ENCODE data around the gene TMX4. TPM values are rescaled to one million over a fixed set of nuclear protein-coding genes. Genes with fewer than 3 reads are reported as not detected.

Gene TMX4
- total RNA-seq, 1 donor from 2014 or later: 28.7 TPM

DNA sequence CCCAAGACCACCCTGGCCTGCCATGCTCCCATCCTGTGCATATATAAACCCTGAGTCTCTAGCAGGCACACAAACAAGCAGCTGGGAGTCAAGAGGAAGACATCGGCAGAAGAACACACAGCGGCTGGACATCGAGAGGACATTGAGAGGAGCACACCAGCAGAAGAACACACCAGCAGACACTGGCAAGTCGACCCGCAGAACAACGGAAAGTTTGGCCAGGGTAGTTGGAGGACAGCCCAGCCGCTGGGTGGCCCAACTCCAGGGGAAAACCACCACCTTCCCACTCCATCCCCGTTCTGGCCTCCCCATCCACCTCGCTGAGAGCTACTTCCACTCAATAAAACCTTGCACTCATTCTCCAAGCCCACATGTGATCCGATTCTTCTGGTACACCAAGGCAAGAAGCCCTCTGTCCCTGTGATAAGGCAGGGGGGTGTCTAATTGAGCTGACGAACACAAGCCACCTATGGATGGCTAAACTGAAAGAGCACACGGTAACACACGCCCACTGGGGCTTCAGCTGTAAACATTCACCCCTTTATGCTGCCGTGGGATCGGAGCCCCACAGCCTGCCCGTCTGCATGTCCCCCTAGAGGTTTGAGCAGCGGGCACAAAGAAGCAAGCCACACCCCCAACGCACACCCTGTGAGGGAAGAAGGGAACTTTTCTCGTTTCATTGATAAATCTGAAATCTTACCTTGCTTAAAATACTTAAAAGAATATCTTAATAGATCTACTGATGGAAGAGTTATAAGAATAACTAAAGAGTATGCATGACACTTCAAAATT lies 13.8 kb downstream of the TMX4 start:
- H3K36me3 Mint-ChIP-seq: peaks cover 14% of the 10 kb centered on the region
- no peak overlapping the region for H3K4me3 Mint-ChIP-seq
- TF ChIP-seq, protein P1, sequence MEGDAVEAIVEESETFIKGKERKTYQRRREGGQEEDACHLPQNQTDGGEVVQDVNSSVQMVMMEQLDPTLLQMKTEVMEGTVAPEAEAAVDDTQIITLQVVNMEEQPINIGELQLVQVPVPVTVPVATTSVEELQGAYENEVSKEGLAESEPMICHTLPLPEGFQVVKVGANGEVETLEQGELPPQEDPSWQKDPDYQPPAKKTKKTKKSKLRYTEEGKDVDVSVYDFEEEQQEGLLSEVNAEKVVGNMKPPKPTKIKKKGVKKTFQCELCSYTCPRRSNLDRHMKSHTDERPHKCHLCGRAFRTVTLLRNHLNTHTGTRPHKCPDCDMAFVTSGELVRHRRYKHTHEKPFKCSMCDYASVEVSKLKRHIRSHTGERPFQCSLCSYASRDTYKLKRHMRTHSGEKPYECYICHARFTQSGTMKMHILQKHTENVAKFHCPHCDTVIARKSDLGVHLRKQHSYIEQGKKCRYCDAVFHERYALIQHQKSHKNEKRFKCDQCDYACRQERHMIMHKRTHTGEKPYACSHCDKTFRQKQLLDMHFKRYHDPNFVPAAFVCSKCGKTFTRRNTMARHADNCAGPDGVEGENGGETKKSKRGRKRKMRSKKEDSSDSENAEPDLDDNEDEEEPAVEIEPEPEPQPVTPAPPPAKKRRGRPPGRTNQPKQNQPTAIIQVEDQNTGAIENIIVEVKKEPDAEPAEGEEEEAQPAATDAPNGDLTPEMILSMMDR (IDR thresholded peaks at IDR 0.05; ENCODE audit: unreplicated experiment): no peak
- no peaks in the 10 kb centered on the region for H3K27me3 Mint-ChIP-seq (ENCODE audit: low read depth)
- H3K27ac Mint-ChIP-seq: no peak overlapping the region
- DNase-seq (ENCODE audit: low spot score in 2 of 2, unreplicated experiment in 2 of 2): no peak
- peaks cover 4% of the 10 kb centered on the region for H3K4me1 Mint-ChIP-seq
- H3K9me3 Mint-ChIP-seq: no peaks in the 10 kb centered on the region

GRCh38 chr20:8005033-8005432 lies 14.5 kb downstream of the TMX4 start:
- Mint-ChIP-seq H3K9me3 (no peaks in the 10 kb centered on the region), H3K27me3 (ENCODE audit: low read depth) (no peaks in the 10 kb centered on the region), H3K4me3 (no peak overlapping the region), H3K4me1 (no peaks in the 10 kb centered on the region), H3K36me3 (peaks cover 21% of the 10 kb centered on the region), H3K27ac (no peak overlapping the region)
- TF ChIP-seq, protein P1 (IDR thresholded peaks at IDR 0.05; ENCODE audit: unreplicated experiment): no peak
- no peak for DNase-seq (ENCODE audit: low spot score in 2 of 2, unreplicated experiment in 2 of 2)

DNA sequence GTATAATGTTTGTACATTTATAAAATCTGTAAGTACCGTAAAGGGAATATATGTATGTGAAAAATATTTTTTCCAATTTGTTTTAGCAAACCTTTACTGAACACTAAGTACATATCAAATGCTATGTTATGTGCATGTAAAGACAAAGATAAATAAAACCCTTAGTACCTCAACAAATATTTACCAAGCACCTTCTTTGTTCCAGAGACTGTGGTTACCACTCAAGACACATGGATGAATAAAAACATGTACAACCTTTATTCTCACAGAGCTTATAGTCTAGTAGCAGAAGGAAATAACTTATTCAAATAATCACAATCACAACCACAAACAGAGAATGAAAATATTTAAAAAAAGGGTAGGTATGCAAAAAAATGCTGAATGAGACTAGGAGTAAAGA lies 17.5 kb downstream of the TMX4 start:
- Mint-ChIP-seq H3K27me3 (ENCODE audit: low read depth) (no peaks in the 10 kb centered on the region), H3K9me3 (no peaks in the 10 kb centered on the region), H3K4me3 (no peak overlapping the region), H3K27ac (no peak overlapping the region), H3K4me1 (no peaks in the 10 kb centered on the region), H3K36me3 (peaks cover 17% of the 10 kb centered on the region)
- no peak for DNase-seq (ENCODE audit: low spot score in 2 of 2, unreplicated experiment in 2 of 2)
- TF ChIP-seq, protein P1 (IDR thresholded peaks at IDR 0.05; ENCODE audit: unreplicated experiment): no peak

GRCh38 chr20:8000796-8001195 lies 18.8 kb downstream of the TMX4 start:
- Mint-ChIP-seq H3K4me1 (no peaks in the 10 kb centered on the region), H3K27me3 (ENCODE audit: low read depth) (no peaks in the 10 kb centered on the region), H3K36me3 (peaks cover 14% of the 10 kb centered on the region), H3K9me3 (no peaks in the 10 kb centered on the region), H3K27ac (no peak overlapping the region), H3K4me3 (no peak overlapping the region)
- TF ChIP-seq, protein P1 (IDR thresholded peaks at IDR 0.05; ENCODE audit: unreplicated experiment): no peak
- no peak for DNase-seq (ENCODE audit: low spot score in 2 of 2, unreplicated experiment in 2 of 2)

- peaks cover 18% of the 10 kb centered on the region for H3K9me3 Mint-ChIP-seq
- H3K27me3 Mint-ChIP-seq (ENCODE audit: low read depth): no peaks in the 10 kb centered on the region
- H3K36me3 Mint-ChIP-seq: peaks cover 35% of the 10 kb centered on the region
- no peak for DNase-seq (ENCODE audit: low spot score in 2 of 2, unreplicated experiment in 2 of 2)
- H3K4me1 Mint-ChIP-seq: no peaks in the 10 kb centered on the region
- TF ChIP-seq, protein P1 (IDR thresholded peaks at IDR 0.05; ENCODE audit: unreplicated experiment): no peak
- no peak overlapping the region for H3K4me3 Mint-ChIP-seq
- H3K27ac Mint-ChIP-seq: no peak overlapping the region
Observed at GRCh38 chr20:7996898-7997297, 22.7 kb downstream of the TMX4 start.

All from mesothelial cell of epicardium (in vitro differentiated cells).